Globus pallidus (tissue), 1 donor: Measurements from ENCODE around the gene NBAS.

Experiments
- DNase-seq: peaks from one replicate; pipeline ENCODE4 v3.0.0-alpha.2; 2015; ENCODE audit warnings: low spot score

The NBAS gene

DNA sequence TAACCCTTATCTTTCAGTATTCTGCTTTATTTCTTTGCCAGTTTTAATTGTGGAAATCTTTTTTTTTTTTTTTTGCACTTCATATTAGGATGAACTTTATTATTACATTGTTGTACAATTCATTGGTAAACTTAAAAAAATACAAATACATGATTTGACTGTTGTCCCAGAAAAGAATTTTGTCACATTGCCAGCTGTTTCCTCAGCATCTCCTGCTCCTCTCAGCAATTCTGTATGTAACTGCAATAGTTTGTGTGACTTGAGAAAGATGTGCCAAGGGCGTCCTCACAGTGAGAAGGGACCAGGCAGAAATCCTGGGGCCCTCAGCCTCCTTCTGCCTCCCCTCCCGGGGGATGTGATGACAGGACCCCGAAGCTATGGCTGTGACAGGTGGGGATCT is 254.4 kb downstream of the NBAS start:
- DNase-seq: no peak

DNA sequence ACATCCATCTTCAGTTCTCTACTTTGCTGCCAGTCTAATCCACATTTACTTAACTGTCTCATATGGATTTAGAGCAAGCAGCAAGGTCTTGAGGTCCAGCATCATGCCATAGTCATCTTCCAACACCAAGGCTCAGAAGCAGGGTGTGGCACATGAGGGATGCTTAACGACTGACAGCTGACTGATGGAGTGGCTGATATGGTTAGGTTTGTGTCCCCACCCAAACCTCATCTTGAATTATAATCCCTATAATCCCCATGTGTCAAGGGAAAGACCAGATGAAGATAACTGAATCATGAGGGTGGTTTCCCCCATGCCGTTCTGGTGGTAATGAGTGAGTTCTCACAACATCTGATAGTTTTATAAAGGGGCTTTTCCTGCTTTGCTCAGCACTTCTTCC is 257.3 kb downstream of the NBAS start:
- DNase-seq: no peak

GRCh38 chr2:15302154-15302553 is 259.0 kb downstream of the NBAS start:
- DNase-seq: no peak

DNA sequence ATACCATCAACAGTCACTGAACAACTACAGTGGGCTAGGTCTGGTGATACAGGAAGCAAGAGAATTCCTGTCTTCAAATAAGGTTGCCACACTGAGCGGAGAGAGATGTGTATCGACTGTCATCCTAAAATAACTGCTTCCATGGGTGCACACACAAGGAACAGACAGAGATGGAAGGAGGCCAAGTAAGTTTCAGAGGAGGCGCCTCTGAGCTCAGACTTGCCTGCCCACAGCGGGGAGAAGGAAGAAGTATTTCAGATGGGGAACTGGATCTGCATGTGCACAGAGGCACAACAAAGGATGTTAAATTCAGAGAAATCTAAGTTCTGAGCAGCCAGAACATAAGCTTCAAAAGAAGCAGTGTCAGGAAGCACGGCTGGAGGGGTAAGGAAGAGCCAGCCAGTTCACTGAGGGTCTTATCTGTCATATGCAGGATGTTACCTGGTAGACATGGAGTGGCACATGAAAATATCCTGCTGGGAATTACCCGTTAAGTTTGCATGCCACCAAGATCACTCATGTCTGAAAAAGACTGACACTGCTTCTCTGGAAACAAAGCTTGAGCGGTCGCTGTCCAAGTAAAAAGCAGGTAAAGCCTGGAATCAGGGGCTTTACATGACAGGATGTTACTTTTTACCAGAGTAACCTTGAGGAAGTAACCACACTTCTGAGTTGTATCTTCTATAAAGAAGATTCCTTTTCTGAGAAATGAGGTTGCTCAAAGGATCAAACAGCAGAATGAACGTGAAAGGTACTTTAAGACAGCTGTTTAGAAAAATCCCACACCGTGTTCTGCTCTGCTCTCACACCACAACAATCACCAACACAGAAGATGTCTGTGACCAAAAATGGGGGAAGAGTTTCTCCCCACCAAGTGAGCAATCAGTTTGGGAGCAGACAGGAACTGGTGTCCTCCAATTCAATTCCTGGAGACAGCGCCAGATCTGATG is 260.2 kb downstream of the NBAS start:
- DNase-seq: no peak

- no peak for DNase-seq
Measured at GRCh38 chr2:15299904-15300520, 261.1 kb downstream of the NBAS start.

- DNase-seq: no peak
Measured at GRCh38 chr2:15298770-15299169, 262.4 kb downstream of the NBAS start.

DNA sequence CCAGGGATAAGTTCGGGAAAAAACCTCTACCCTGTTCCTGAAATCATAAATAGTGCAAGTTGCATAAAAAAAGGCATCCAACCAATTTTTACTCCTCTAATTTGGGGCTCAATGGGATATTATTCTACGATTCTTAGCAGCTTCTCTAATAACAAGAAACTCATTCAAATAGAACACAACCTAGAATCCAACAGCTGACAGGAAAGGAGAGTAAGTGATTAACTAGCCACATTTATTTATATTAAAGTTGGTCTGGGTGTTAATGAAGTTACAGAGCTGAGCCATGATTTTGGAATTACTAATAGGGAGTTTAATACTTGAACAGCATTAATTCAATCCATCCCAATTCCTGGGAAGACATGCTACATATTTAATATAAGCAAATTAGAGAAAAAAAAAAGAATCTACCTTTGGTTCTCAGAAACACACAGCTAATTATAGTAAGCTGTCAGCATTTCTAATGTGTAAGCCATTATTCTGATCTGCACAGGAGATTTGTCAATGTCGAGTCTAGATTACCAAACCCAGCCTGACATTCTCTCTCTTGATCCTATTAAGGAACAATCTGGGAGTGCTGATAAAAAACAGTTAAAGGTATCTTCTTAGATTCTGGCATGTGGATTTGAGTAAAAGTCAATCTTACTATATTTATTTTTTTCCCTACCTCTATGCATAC is 267.7 kb downstream of the NBAS start:
- DNase-seq: no peak

DNA sequence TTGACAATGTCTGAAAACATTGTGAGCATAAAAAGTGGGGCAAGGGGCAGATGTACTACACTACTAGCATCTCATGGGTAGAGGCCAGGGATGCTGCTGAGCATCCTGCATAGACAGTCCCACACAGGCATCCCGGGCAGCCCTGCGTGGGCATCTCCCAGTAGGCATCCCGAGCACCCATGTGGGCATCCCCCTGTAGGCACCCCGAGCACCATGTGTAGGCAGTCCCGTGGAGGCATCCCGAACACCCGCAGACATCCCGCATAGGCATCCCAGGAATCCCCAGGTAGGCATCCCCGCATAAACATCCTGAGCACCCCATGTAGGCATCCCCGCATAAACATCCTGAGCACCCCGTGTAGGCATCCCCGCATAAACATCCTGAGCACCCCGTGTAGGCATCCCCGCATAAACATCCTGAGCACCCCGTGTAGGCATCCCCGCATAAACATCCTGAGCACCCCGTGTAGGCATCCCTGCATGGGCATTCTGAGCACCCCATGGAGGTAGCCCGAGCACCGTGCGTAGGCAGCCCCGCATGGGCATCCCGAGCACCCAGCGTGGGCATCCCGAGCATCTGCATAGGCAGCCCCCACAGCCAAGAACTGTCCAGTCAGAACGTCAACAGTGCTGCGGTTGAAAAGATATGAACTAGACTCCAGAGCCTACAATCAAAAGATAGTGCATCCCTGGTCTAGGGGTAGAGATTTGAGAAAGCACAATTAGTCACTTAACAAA is 273.5 kb downstream of the NBAS start:
- no peak for DNase-seq

GRCh38 chr2:15284614-15285013 is 276.5 kb downstream of the NBAS start:
- DNase-seq: no peak

GRCh38 chr2:15281681-15282080 is 279.5 kb downstream of the NBAS start:
- no peak for DNase-seq

GRCh38 chr2:15279201-15279876 is 281.8 kb downstream of the NBAS start:
- no peak for DNase-seq

- no peak for DNase-seq
Measured at GRCh38 chr2:15278296-15278695, 282.8 kb downstream of the NBAS start.

- no peak for DNase-seq
Measured at GRCh38 chr2:15275346-15275745, 285.8 kb downstream of the NBAS start.

DNA sequence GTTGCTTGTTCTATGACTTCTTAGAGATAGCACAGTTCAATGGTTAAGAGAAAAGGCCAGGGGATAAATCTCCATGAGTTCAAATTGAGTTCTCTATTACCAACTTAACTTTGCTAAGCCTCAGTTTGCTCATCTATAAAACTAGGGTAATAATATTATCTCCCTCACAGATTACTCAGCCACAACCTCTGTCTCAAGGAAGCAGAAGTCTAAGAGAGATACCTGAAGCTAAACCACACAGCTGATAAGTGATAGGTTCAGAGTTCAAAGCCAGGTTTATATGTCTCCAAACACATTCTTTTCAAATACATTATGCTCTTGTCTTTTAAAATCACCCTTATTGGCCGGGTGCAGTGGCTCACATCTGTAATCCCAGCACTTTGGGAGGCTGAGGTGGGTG is 287.7 kb downstream of the NBAS start:
- no peak for DNase-seq

DNA sequence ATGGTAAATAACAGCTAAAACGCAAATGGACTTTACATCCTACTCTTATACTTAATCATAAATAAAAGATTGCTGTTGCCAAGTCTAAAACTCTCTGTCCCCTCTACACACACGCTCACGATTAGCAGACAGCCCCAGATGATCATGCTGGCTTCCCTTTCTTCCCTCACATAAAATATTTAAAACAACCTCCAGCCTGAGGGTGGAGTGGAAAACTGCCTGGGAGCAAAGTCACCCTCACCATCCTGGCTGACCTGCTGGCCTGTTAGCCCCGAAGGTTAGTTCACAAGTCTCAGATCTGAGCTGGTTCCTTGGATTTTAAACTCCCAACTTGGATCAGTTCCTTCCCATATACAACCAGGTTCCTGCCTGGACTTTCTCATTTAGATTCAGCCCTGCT is 288.2 kb downstream of the NBAS start:
- DNase-seq: no peak

DNA sequence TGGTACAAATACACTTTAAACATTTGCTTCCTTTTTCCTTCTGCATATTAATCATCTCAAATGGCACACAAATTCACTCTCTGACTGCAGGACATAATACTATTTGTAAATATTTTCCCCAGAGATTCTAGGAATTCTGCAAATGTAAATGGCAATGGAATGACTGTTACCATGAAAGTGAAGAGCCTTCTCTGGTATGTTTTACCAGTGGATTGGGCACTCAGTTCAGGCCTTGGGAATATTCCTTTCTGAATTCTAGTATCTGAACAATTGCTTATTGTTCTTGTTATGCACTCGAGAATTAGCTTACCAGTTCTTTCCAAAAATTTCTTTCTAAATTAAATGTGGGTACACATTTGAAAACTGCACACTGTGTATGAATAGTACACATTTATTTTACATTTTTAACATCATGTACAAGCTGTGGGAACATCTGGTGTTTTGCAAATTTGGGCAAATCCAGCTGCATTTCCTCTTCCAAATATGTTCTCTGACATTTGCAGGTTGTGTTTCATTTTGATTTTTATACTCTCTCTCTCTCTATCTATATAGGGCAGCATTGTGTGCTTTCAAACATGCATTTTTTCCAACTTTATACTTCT is 289.1 kb downstream of the NBAS start:
- DNase-seq: peak; percentile 19

- DNase-seq: no peak
Measured at GRCh38 chr2:15271276-15271675, 289.9 kb downstream of the NBAS start.

- no peak for DNase-seq
Measured at GRCh38 chr2:15269043-15269442, 292.1 kb downstream of the NBAS start.

DNA sequence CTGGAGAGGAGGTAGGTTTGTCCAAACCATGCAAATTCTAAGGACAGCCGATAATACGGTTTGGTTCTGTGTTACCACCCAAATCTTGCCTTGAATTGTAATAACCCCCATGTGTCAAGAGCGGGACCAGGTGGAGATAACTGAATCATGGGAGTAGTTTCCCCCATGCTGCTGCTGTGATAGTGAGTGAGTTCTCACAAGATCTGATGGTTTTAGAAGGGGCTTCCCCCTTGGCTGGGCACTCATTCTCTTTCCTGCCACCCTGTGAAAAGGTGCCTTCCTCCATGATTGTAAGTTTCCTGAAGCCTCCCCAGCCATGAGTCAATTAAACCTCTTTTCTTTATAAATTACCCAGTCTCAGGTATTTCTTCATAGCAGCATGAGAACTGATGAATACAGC is 295.2 kb downstream of the NBAS start:
- no peak for DNase-seq

GRCh38 chr2:15263976-15264685 is 297.0 kb downstream of the NBAS start:
- DNase-seq: no peak

DNA sequence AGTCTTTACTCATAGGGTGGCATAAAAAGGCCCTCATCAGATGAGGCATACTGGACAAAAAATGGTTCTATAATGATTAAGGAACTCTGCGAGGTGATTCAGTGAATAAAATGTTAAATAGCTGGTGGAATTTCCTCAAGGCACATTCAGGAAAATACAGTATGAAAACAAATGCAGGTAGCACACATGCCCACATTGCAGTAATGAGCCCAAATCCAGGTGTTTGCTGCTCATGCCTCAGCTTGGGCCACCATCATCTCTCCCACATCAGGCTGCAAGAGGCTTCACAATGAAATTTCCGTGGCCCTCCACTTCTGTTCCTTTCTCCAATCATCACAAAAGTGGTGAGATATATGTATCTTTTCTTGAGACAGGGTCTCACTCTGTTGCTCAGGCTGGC is 298.3 kb downstream of the NBAS start:
- DNase-seq: no peak
